Left lobe of liver (tissue), 2 donors: ENCODE measurements around the gene SDK2. TPM values are rescaled to one million over a fixed set of nuclear protein-coding genes. Genes with fewer than 3 reads are reported as not detected.

Experiments used
- ATAC-seq: fragments of 200-7000 bp; cut with Tn5 transposase; one replicate; pipeline ENCODE4 v1.9.1; 2020; ENCODE audit warnings: mild to moderate bottlenecking, moderate library complexity
- DNase-seq: peaks from one replicate; pipeline ENCODE4 v3.0.0-alpha.2; 2020; ENCODE audit warnings: low spot score
- total RNA-seq: library from RNA; stranded (reverse); gene quantifications from one replicate; pipeline ENCODE4 v1.2.1, GENCODE V29; 2021
- donor health status: DM: no; HTN: no; CAD: no; lungs with moderate emphysema.
- donor health status: DM: no; HTN: yes; CAD: no.

The SDK2 gene
- total RNA-seq, 1 donor from 2014 or later = 0.15 TPM

DNA sequence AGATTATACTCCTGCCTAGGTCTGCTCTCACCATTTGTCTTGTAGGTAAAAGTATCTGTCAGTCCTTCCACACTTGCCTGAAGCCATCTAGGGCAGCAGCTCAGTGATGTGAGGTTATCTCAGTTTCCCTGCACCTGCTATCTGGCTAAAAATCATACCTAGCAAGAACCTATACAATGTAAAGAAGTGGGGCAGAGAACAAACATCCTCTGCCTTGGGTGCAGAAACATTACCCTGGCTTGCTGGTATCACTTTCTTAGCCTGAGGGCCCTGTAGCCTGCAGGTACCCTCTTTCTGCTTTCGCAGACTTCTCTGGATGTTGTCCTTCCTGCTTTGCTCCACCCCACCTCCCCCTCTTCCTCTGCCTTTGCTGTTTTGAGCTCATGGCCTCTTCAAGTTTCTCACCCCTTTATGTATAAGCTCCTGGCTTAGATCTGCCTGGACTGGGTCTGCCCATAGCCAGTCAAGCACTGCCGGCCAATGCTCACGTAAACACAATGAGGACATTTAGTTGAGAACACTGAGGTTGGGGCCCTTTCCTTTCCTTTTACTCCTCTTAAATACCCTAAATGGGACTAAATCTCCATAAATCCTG, 8.7 kb upstream of the SDK2 start:
- DNase-seq (peak; percentile 5), ATAC-seq (no peak)

DNA sequence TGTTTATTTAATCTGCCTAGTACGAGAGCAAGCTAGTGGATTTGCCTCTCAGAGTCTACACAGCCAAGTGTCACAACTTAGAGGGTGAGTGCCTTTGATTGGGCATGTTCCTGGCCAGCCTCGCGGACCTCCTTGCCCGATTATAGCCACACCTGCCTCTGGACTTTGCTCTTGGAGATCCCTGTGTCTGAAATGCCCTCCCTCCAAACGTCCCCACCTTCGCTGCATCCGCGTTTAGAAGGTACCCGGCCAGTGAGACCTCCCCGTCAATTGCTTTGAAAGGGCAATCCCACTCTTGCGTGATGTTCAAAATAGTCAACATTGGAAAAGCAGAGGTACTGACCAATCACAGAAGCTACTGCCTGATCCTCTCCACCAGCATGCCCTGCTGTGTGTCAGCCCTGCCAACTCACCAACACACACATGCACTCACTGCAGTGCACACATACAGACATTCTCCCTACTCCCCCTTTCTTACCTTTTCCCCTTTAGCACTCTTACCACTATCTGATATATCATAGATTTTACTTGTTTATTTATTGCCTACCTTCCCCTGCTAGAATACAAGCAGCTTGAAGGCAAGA, 6.5 kb upstream of the SDK2 start:
- no peak for DNase-seq

DNA sequence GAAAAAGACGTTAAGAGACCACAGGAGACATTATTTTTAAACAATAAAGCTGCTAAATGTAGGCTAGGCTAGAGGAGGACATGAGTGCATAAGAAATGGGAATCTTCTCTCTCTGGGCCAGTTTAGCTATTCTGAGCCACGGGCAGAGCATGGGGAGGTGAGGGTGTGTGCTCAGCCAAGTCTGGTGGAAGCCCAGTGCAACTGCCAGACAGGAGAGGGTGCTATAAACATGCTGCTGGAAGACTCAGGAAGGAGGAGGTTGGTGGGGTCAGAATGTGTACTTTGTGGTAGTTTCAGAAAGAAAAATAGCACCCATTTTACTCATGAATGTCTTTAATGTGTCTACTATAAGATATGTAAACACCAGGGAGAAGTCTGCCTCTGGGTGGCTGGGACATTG, 5.9 kb upstream of the SDK2 start:
- DNase-seq (peak; percentile 7), ATAC-seq (peak; percentile 46)

More for the DNA sequence above, 6.5 kb upstream of the SDK2 start:
- no peak for ATAC-seq

DNA sequence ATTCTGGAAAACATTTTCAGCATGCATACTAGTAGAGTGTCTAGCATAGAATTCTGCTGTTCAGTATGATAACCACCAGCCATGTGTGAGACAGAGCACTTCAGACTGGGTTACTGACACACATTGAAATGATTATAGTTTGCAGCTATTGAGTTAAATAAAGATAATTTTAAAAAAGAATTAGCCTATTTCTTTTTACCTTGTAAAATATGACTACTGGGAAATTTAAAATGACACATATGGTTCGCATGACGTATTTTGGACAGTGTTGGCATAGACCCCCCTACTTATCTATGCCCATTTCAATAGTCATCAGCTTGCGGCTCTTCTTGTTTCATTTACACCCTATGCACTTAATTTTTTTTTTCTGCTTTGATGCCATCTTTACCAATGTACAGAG, 4.7 kb upstream of the SDK2 start:
- no peak for ATAC-seq
- no peak for DNase-seq

DNA sequence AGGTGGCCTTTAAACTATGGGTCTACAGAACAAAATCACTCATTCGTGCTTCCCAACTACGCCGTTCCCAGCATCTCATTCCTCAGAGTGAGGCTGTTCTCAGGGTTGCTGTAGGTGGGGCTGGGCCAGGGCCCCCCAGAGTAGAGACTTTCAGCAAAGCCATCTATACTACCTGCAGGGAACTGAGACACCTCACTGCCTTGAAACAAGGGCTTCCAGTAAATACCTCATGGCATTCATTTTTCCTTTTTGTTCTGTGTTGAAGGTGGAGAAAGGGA, 4.2 kb upstream of the SDK2 start:
- DNase-seq (no peak), ATAC-seq (no peak)

DNA sequence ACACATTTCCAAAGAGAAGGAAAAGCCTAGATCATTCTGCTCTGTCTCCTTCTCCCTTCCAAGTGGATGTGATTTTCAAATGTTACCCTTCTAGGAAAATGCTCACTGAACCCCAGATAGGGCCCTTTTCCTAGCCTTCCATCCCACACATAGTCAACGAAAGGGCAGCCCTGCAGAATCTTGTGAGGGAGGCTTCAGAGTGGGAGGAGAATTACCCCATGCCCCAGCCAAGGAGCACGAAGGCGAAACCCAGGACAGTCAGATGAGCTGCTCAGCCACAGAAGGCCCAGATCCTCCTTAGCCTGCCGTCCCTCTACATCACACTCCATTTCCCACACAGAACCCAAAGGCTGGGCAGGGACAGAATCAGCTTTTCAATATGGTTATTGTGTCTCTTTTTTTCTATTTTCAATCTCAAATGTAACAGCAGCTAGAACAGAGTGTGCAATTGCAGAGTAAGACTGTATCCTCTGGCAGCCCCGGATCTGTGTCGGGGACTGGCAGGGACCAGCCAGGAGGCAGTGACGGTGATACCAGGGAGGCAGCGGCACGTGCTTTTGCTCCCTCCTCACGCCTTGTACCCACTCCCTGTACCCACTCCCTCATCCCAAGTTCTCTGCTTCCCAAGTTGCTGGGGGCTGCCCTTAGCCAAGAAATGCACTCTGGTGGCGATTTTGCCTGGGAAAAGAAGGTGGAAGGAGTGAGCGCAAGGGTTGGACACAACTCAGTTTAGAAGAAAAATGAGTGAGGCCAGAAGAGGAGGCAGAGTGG, 3.7 kb upstream of the SDK2 start:
- DNase-seq (no peak), ATAC-seq (no peak)

DNA sequence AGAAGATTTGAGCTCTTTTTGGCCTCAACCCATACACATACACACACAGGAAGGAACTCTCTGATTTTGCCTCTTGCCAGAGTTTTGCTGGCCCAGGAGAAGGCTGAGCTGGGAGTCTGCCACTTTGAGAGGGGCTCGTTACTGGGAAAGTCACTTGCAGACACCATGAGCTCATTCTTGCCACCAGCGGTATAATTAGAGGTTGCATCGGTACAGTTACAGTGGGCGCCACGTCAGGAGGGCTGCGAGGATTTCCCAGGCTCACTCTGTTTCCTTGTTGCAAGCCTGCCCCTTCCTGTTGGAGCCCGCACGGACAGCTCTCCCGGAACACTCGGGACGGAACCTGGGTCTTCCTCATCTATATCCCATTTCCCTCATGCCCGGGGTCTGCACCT, 3.1 kb upstream of the SDK2 start:
- ATAC-seq (no peak), DNase-seq (no peak)

DNA sequence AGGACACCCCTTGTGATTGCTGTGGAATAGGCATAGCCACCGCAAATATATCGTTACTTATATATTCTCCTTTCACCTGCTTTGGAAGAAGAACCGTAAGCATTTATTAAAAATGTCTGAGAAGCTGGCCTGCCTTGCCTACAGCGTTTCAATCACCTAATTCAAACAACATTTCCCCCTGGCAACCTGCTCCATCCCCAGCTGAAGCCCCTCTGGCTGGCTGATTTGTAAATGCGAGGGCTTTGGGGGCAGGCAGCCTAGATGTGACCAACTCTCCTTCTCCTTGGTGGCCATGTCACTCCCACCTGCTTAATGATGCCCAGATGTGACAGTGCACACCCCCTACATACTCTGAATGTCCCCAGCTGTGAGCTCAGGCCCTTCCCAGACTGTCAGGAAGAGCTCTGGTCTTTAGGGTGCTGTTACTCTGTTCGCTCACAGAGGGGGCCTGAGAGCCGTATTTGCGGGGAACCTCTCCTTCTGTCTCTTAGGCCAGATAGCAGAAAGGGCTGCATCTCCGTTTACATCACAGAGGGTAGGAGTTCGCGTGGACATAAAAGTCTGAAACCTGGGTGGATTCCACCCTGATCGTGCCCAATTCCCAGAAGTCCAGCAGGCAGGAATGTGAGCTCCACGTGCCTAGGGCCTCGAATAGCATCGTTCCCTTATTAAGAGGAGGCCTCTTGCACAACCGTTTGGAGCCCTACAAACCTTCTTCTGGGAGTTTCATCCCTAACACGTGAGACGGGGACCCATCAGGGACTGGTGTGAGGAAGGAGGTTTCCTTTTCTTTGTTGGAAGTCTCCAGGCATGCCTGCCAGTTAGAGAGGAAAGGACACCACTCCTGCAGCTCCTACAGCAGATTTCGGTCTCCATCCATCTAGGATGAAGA, 2.4 kb upstream of the SDK2 start:
- no peak for DNase-seq
- no peak for ATAC-seq

DNA sequence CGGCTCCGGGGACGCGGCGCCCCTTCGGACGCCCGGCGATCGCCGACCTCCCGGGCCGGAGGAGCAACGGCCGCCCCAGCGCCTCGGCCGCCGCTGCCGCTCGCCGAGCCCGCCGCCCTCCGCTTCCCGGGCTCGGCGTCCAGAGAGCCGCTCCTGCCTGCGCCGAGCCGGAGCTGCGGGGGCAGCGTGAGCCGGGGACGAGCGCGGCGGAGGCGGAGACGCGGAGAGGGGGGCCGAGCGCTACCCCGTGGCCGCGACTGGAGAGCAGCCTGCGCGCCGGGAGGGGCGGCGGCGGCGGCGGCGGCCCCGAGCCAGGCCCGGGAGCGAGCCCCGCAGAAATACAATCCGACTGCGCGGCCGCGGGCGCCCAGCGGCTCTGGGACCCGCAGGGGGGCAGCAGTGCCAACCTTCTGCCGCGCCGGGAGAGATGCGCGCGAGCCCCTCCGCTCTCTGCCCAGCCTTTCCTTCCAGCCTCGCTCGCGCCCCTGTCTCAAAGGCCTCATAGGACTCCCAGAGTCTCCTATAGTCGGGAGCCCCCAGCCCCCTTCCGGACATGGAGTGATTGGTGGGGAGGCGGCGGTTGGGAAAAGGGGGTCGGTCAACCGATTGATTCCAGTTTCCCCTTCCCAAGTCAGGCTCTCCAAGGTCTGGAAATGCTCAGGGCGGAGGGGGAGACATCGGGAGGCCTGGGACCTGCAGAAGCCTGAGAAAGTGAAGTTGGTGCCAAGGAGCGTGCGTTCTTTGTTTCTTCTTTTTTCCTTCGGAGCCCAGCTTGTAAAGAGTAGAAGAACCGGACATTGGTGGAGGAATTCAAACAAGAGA, 1.0 kb upstream of the SDK2 start:
- no peak for DNase-seq

DNA sequence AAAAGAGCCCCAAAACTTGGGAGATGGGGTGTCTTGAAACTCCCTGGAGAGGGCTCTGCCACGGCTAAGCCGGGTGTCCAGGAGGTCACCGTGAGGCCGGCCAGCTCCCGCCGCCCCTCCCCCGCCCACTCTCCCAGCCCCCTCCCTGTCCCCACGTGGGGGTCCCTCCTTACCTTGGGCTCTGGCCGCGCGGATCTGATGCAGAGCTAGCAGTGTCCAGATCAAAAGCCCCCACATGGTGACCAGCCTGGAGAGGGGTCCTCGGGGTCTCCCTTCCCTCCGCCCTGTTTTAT, 447 bp downstream of the SDK2 start:
- DNase-seq (no peak), ATAC-seq (no peak)

More for the DNA sequence above, 1.0 kb upstream of the SDK2 start:
- peak; percentile 39 for ATAC-seq

DNA sequence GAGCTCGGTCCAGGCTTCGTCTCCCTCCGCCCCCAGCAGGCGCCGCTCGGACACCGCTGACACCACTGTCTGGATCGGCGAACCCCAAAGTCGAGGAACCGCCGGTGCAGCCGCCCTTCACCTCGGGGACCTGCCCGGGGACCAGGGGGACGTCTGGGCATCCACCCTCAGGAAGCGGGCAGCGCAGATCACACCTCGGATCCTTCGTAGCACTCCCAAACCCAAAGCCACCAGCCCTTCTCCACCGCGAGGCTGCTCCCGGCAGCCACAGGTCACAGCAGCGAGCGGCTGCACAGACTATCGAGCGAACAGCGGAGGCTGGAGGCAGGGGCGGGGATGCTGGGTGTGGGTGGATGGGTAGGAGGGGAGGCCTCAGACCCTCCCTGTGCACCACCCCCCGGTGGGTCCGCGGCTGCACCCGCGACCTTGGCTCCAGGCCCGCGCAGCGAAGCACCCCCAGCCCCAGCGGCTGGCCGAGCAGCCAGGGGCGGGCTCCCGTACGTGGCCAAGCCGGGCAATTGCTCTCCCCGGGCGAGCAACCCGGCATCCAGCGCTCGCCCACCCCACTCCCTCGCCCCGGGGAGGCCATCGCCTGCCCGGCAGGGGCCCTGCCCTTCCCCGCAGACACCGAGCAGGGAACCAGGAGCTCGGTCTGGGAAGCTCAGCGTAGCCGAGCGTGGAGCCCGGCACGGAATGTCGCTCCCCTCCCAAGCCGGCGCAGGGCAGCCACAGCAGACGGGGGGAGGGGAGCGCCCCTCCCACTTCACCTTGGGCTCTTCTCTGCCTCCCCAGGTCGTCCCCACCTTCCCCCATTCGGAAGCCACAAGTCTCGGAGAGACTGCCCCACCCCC, 1.0 kb downstream of the SDK2 start:
- no peak for DNase-seq
- ATAC-seq = peak; percentile 35

DNA sequence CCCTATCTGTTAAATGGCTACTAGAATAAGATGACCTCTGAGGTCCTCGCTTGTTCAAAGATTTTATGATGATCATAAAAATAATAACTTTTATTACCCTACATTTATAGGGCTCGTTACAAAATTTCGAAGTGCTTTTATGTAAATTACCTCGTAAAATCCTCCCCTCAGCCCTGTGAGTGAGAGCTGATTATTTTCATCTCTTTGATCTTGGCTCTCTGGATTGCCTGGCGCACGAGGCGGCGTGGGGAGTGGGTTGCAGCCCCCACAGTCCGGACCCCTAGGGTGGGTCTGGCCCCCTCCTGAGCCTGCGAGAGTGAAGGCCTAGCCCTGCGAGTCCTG, 1.6 kb downstream of the SDK2 start:
- DNase-seq (no peak), ATAC-seq (no peak)

DNA sequence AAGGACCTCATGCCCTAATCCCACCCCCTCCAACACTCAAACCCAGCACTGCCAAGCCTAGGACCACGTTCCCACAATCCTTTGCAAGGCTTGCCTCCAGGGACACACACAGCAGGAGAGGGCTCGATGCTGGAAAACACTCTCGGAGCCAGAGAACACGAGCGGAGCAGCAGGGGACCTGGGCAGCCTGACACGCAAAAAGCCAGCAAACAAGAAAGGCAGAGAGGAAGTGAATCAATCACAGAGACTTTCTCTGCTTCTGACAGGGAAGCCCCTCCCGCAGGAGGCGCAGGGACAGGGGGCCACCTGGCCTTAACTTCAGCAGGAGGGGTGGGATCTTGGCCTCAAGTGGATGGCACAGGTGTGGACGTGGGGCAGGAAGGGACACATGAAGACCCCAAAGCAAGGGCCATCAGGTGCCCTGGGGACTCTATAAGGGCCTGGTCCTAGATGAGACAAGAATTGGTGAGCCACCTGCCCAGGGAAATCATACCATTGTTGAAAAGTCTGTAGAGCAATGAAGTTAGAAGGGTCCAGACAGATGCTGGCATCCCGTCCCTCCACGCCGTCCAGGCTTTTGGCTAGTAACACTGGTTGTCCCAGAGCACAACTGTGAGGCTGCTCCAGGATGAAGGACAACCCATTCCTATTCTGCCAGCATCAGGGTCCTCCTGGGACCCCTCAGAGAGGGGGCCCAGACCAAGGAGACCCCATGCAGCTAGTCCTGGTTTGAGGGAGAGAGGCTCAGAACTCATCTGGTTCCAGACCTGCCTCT, 2.2 kb downstream of the SDK2 start:
- no peak for DNase-seq
- ATAC-seq = no peak

DNA sequence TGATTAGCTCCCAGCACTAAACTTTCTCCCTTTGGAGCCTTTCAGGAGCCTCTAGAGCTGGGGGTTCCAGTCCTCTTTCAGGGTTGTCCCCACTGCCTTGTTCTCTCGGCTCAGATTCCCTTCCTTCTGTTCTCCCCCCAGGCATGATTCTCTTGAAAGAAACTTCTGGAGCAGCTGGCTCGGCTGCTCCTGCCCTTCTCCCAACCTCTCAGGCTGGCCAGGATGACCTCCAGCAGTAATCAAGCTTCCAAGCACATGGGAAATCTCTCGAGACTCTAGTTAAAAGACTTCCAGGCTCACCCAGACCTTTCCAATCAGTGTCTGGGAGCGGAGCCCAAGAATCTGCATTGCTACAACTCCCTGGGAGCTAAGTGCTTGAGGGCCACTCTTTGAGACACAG, 3.6 kb downstream of the SDK2 start:
- ATAC-seq = no peak
- DNase-seq = no peak

DNA sequence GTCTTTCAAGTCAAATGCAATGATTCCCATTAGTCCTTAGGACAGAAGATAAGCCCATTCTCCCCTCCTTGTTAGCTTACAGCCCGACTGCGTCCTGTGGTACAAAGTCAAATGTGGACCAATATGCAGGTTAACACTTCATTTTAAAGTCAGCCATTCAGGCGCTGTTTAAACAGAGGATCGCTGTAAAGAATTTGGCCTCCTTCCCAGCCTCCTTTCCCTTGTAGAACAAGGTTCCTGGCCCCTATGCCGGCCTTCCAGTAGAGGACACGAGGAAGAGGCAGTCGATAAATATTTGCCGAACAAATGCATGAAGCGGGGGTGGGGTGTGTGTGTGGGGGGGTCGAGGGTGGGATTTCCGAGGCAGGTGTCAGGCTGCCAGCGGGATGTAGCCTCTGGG, 4.3 kb downstream of the SDK2 start:
- no peak for ATAC-seq
- no peak for DNase-seq

DNA sequence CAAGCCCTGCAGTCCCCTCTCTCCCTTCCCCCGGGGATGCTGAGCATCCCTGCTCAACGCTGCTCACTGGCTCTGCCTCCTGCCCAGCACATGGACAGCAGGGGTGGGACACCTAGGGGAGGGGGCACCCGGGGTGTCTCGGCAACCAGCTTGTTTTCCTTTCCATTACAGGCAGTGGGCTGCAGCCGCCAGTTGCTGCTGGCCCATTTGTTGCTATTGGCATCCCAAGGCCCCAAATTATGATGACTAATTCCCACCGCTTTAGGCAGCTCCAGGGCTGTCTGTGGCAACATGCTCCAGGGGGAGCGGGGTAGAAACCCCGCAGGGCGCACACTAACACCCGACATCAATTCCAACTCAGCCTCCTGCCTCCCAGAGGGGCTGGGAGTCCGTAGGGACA, 4.9 kb downstream of the SDK2 start:
- ATAC-seq (no peak), DNase-seq (no peak)

DNA sequence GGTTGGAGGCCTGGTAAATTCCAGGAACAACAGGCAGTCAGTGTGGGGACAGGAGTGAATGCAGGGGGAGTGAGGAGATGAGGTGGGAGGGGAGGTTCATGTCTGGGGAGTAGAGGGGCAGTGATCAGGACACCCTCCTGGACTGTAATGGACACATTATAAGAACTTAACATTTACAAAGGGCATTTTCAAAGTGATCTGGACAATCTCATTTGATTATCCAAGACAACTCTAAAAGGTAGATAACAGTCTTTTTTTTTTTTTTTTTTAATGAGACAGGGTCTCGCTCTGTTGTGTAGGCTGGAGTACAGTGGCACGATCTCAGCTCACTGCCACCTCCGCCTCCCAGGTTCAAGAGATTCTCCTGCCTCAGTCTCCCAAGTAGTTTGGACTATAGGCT, 5.7 kb downstream of the SDK2 start:
- ATAC-seq = no peak
- DNase-seq = no peak

DNA sequence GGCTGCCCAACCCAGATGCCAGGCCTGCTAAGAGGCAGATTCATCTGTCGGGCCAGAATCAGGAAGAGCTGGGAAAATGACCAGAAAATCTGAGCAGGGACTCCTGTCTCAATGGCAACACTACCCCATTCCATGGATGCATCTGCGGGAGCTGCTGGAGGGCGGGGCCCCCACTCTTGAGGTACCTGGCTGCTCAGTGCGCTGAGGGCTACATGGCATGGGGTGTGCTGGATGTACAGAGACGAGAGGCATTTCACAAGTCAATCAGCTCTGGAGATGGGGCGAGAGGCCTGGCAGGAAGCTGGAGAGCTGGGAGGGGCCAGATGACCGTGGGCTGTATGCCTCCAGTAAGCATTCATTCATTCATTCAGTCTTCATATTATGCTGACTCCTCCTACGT, 6.4 kb downstream of the SDK2 start:
- DNase-seq (no peak), ATAC-seq (no peak)

DNA sequence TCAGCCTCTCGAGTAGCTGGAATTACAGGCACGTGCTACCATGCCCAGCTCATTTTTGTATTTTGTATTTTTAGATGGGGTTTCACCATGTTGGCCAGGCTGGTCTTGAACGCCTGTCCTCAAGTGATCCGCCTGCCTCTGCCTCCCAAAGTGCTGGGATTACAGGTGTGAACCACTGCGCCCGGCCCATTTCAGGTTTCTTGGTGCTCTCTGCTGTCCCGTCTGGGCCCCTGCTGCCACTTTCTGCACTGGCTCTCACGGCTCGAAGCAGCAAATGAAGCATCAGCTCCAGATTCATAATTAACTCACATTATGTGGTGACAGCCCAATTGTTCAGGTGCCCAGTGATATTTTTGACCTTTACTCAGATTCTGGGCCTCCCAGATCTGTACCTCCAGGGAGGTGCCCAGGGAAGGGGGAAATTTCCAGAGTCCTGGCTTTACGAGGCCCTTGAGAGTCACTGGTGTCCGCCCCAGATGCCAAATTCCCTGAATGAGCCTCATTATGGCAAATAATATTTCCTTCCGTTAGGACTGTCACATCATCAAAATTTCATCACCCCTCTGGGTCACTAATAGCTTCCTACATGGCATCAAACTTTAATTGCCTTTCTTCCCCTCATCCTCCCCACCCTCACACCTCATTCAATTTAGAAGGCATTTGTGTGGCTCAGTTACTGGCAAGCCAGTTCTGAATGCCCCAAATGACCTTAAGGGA, 9.0 kb downstream of the SDK2 start:
- ATAC-seq (no peak), DNase-seq (no peak)
